Tibial nerve (tissue), 4 donors: ENCODE results near the gene NHERF1.

Experiments
- EP300 ChIP-seq, 2 donors: sonication (generic); formaldehyde crosslinking; IDR thresholded peaks; one replicate each; pipeline ENCODE4 v1.6.1; 2017; ENCODE audit warnings: antibody characterized with exemption in 2 of 2, mild to moderate bottlenecking in 1 of 2
- POLR2A ChIP-seq, 2 donors: fragments of 450-650 bp; IDR thresholded peaks; one replicate each; pipeline ENCODE4 v1.6.1; 2017; ENCODE audit warnings: antibody characterized with exemption in 2 of 2, mild to moderate bottlenecking in 2 of 2, moderate library complexity in 2 of 2
- TF ChIP-seq, protein P1 (sequence below), 5 experiments: fragments of 200-600 bp in 3 of 5; fragments of 450-650 bp in 2 of 5; sonication (generic) in 3 of 5; IDR thresholded peaks; one replicate each; pipeline ENCODE4 v1.5.1; 2016 to 2019; ENCODE audit warnings: antibody characterized with exemption in 5 of 5, mild to moderate bottlenecking in 3 of 5, moderate library complexity in 2 of 5

DNA sequence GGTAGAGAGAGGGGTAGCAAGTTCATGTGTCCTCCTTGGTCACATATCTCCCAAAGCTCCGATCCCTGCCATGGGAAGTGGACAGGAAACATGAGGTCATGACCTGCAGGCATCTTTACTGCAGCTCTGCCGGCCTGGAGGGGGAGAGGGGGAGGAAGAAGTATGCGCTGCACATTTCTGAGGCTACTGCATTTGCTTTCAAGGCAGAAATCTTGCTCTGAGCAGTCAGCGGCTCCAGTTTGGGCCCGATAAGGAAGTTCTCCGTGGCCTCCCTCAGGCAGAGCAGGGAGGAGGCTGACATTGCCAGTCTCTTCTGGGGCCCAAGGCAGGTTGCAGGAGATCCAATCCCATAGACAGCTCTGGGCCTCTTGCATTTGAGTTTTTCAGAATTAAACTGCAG is 1.5 kb upstream of the NHERF1 start:
- TF ChIP-seq, protein P1, sequence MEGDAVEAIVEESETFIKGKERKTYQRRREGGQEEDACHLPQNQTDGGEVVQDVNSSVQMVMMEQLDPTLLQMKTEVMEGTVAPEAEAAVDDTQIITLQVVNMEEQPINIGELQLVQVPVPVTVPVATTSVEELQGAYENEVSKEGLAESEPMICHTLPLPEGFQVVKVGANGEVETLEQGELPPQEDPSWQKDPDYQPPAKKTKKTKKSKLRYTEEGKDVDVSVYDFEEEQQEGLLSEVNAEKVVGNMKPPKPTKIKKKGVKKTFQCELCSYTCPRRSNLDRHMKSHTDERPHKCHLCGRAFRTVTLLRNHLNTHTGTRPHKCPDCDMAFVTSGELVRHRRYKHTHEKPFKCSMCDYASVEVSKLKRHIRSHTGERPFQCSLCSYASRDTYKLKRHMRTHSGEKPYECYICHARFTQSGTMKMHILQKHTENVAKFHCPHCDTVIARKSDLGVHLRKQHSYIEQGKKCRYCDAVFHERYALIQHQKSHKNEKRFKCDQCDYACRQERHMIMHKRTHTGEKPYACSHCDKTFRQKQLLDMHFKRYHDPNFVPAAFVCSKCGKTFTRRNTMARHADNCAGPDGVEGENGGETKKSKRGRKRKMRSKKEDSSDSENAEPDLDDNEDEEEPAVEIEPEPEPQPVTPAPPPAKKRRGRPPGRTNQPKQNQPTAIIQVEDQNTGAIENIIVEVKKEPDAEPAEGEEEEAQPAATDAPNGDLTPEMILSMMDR (IDR thresholded peaks at IDR 0.05): no peak
- TF ChIP-seq POLR2A (IDR thresholded peaks at IDR 0.05) (no peak), EP300 (IDR thresholded peaks at IDR 0.05) (no peak)
